ENCODE data around the gene SUN2.

Gene SUN2

DNA sequence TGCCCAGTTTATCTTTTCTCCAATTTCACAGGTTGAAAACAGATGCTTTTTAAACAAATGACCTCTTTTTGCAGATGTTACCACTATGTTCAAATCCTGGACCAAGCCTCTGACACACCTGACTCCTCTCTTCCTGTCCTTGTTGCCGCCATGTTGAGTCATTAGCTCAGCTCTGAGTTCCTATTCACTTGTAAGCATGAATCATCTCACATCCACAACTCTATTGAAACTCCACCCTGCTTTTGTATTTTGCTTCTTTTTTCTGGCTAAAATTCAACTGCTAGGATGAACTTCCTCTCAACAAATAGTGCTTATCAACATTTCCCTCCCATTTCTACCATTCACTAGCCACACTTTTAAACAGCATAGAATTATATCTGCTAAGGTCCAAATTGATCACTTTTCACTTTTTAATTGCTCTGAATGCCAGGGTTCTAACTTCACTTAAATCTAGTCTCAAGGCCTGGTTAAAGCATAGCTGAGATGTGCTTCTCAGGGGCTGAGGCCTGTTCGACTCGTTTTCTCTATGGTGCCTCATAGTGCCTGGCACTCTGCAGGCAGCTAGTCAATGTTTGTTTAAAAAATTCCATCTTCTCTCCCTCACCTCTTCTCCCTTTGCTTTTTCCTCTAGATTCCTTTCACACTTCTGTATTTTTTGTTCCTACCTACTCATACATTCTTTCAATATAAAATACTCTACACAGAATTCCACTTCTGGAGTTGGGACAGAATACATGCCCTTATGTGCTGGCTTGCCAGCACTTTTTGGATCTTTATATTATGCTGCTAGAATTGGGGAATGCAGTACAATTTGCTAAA, 59.0 kb downstream of the SUN2 start:
- no peak for FAIRE-seq

DNA sequence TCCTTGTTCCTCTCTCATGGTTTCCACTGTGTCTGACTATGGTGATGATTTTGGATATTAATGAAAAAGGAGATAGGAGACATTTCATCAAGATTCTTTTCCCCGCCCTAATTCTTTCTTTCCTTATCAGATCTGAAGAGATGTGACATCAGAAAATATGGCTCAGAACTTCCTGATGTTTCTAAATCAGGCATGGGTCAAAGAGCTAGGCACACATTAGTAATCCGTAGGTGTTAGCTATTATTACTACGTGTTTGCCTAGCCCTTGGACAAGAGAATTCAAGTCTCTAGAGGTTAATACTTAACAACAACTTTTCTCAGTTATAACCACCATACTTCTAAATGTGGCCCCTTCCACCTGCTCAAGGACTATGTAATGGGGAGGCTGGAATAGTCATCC, 60.9 kb downstream of the SUN2 start:
- FAIRE-seq = no peak

DNA sequence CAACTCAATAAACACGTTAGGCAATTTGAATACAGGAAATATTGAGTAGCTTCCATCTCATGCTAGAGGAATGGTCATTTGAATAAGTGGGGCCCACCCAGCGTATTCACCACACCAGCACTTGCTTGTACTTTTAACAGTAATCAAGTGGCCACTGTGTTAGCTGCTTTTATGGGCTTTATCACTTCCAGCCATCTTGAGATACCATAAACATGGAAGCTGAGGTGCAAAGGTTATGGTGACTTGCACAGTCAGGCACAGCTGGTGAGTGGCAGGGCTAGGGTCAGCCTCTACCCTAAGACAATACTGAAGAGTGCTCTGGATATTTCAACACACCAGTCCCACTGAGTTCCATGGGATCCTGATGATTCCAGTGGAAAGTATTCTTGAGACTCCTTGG, 61.7 kb downstream of the SUN2 start:
- no peak for FAIRE-seq

GRCh38 chr22:38689651-38690050, 66.1 kb downstream of the SUN2 start:
- FAIRE-seq = no peak

DNA sequence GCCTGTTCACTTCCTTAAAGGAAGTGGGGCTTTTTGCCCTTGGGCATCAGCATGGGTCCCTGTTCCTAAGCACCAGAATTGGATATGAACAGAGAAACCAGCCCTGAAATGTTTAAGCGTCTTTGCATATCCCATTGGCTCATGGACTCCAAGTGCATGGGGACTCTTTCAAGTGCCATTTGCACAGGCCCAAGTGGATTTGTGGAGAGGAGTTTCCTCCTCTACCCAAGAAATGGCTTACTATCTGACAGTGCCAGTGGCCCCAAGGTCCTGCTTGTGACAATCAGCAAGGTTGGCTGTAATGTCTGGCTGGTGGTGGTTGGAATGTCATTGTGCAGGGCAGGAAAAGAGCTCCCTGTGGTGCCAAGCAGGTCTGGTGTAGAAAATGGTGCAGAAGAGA, 70.0 kb downstream of the SUN2 start:
- FAIRE-seq = no peak

- FAIRE-seq = no peak
These were observed 70.9 kb downstream of the SUN2 start for GRCh38 chr22:38684895-38685294.

All from colon (tissue), 2 donors.